BJ (cell line): ENCODE measurements around the gene HES1. TPM values are rescaled to one million over a fixed set of nuclear protein-coding genes. Genes with fewer than 3 reads are reported as not detected.

Source experiments
- CTCF ChIA-PET: fragments of 350-600 bp; formaldehyde crosslinking; extraction: SDS; loops from one replicate; lab custom pipeline; 2021; ENCODE audit warnings: antibody characterized with exemption, inconsistent platforms; lab: Yijun Ruan, JAX
- POLR2A ChIA-PET: fragments of 300-600 bp; sonication (Branson Sonifier 250); formaldehyde crosslinking; extraction: SDS; loops from one replicate; lab custom pipeline; 2021; ENCODE audit warnings: antibody characterized with exemption; lab: Charles Lee
- DNase-seq: peaks from one replicate; pipeline ENCODE4 v3.0.0-alpha.2; 2011; ENCODE audit warnings: low read depth
- H3K27me3 ChIP-seq: 2 replicates; pipeline ENCODE4 v1.6.0; 2011; ENCODE audit warnings: low read length; ENCODE audit not compliant: control insufficient read depth, insufficient read depth
- H3K36me3 ChIP-seq: 2 replicates; pipeline ENCODE4 v1.5.1; 2011; ENCODE audit warnings: low read length; ENCODE audit not compliant: control insufficient read depth, insufficient read depth
- H3K4me3 ChIP-seq: 2 replicates; pipeline ENCODE4 v1.5.1; 2011; ENCODE audit warnings: low read depth, mild to moderate bottlenecking, control low read depth, low read length
- CTCF ChIP-seq: IDR thresholded peaks from 2 replicates; pipeline ENCODE4 v1.5.1; 2011; ENCODE audit warnings: low read depth, mild to moderate bottlenecking, control low read depth, inconsistent platforms, low read length, moderate library complexity; ENCODE audit not compliant: insufficient read depth
- polyA plus RNA-seq: library from polyadenylated mRNA; depleted of rRNA; stranded (reverse); fragments of >200 nt; gene quantifications from 2 replicates; pipeline ENCODE4 v1.2.3, GENCODE V29; 2011

The HES1 gene
- polyA plus RNA-seq, 1 experiment: 16.2 TPM

- TF ChIP-seq CTCF: no peak
- Histone ChIP-seq H3K4me3 (no peak overlapping the region), H3K27me3 (no peaks in the 10 kb centered on the region), H3K36me3 (no peaks in the 10 kb centered on the region)
- peak; percentile 62 for DNase-seq
- ChIA-PET POLR2A (no interaction called here), CTCF (interaction anchor here (0.7 to 6.0 kb wide), 5 partner anchors 169 to 359 kb away, joined by 3 to 38 read pairs (median 3); no protein-coding TSS in a partner anchor)
Observed at GRCh38 chr3:194139071-194139813, 3.3 kb downstream of the HES1 start.

GRCh38 chr3:194139814-194140391 is 4.0 kb downstream of the HES1 start:
- no peak for TF ChIP-seq CTCF
- Histone ChIP-seq H3K27me3 (no peaks in the 10 kb centered on the region), H3K4me3 (no peak overlapping the region), H3K36me3 (no peaks in the 10 kb centered on the region)
- ChIA-PET POLR2A (no interaction called here), CTCF (interaction anchor here (1.1 to 6.0 kb wide), 2 partner anchors 175 to 313 kb away, joined by 3 to 38 read pairs; no protein-coding TSS in a partner anchor)
- no peak for DNase-seq

- DNase-seq: no peak
- peak overlapping the region; percentile 29 for H3K4me3 ChIP-seq
Observed at GRCh38 chr3:194140520-194141414, 4.8 kb downstream of the HES1 start.

GRCh38 chr3:194141415-194142155 is 5.6 kb downstream of the HES1 start:
- Histone ChIP-seq H3K27me3 (no peaks in the 10 kb centered on the region), H3K4me3 (peak overlapping the region; percentile 37), H3K36me3 (no peaks in the 10 kb centered on the region)
- TF ChIP-seq CTCF: no peak
- no peak for DNase-seq
- ChIA-PET CTCF (interaction anchor here (0.6 to 6.0 kb wide), 6 partner anchors 16 to 459 kb away, joined by 3 to 38 read pairs (median 4); no protein-coding TSS in a partner anchor), POLR2A (no interaction called here)

More at GRCh38 chr3:194140520-194141414, 4.8 kb downstream of the HES1 start:
- ChIA-PET CTCF (interaction anchor here (0.6 to 6.0 kb wide), 2 partner anchors 175 to 178 kb away, joined by 3 to 38 read pairs; no protein-coding TSS in a partner anchor), POLR2A (interaction anchor here (0.6 kb wide), 1 partner anchor 349 kb away, joined by 3 read pairs; no protein-coding TSS in a partner anchor)
- no peak for TF ChIP-seq CTCF
- no peaks in the 10 kb centered on the region for H3K27me3 ChIP-seq
- no peaks in the 10 kb centered on the region for H3K36me3 ChIP-seq
